Natural killer cell (primary cell): ENCODE data around the gene BICC1. TPM values are rescaled to one million over a fixed set of nuclear protein-coding genes. Genes with fewer than 3 reads are reported as not detected.

Experiments
- ATAC-seq, 3 donors: fragments of 150-1000 bp in 2 of 3; fragments of 200-7000 bp in 1 of 3; cut with Tn5 transposase; 1 replicate in 1 of 3; 2 replicates in 2 of 3; pipeline ENCODE4 v1.10.0; 2021; ENCODE audit warnings: mild to moderate bottlenecking in 2 of 3, moderate library complexity in 2 of 3
- DNase-seq, 2 donors: peaks; one replicate each; pipeline versions ENCODE4 v3.0.0 to v3.0.0-alpha.2; 2013 to 2021; ENCODE audit warnings: mixed read lengths in 1 of 2
- H3K27ac ChIP-seq: one replicate; pipeline ENCODE4 v1.5.1; 2013; ENCODE audit warnings: mild to moderate bottlenecking, low read length
- H3K27me3 ChIP-seq: one replicate; pipeline ENCODE4 v1.6.1; 2013; ENCODE audit warnings: low read length; ENCODE audit not compliant: control insufficient read depth, insufficient read depth
- H3K36me3 ChIP-seq: one replicate; pipeline ENCODE4 v1.6.1; 2013; ENCODE audit warnings: low read length; ENCODE audit not compliant: control insufficient read depth, insufficient read depth
- H3K4me1 ChIP-seq: one replicate; pipeline ENCODE4 v1.6.1; 2013; ENCODE audit warnings: low read length; ENCODE audit not compliant: control insufficient read depth, insufficient read depth
- H3K4me3 ChIP-seq: one replicate; pipeline ENCODE4 v1.5.1; 2013; ENCODE audit warnings: low read length
- H3K9me3 ChIP-seq: one replicate; pipeline ENCODE4 v1.6.1; 2013; ENCODE audit warnings: low read length; ENCODE audit not compliant: control insufficient read depth, insufficient read depth
- H3K27ac Mint-ChIP-seq, 2 donors: one replicate each; pipeline ENCODE4 v1.8.0; 2022; ENCODE audit warnings: mild to moderate bottlenecking in 2 of 2, mixed read lengths in 2 of 2, moderate library complexity in 1 of 2
- H3K27me3 Mint-ChIP-seq, 2 donors: one replicate each; pipeline ENCODE4 v1.8.0; 2022; ENCODE audit warnings: low read depth in 2 of 2, mixed read lengths in 2 of 2
- H3K36me3 Mint-ChIP-seq: one replicate; pipeline ENCODE4 v1.8.0; 2022; ENCODE audit warnings: mixed read lengths
- H3K4me1 Mint-ChIP-seq, 2 donors: one replicate each; pipeline ENCODE4 v1.8.0; 2022; ENCODE audit warnings: mixed read lengths in 2 of 2
- H3K4me3 Mint-ChIP-seq: one replicate; pipeline ENCODE4 v1.8.0; 2022; ENCODE audit warnings: mild to moderate bottlenecking, moderate library complexity, mixed read lengths
- H3K9me3 Mint-ChIP-seq, 2 donors: one replicate each; pipeline ENCODE4 v1.8.0; 2022; ENCODE audit warnings: mixed read lengths in 2 of 2
- CTCF ChIP-seq: fragments of 200-600 bp; IDR thresholded peaks from one replicate; pipeline ENCODE4 v1.8.0; 2022; ENCODE audit warnings: antibody characterized with exemption
- WGBS: methylation state at CpG from one replicate; pipeline ENCODE4 v1.1.7; 2013; ENCODE audit warnings: missing lambda C conversion rate; ENCODE audit not compliant: insufficient coverage; 5-methylcytosine and 5-hydroxymethylcytosine counted together
- intact Hi-C: fragments of 100-400 bp; cut with micrococcal nuclease; formaldehyde crosslinking; loops from one replicate; pipeline ENCODE4 v1.14.2; 2022
- total RNA-seq, 4 donors: library from RNA; stranded (reverse); fragments of 120-200 nt in 1 of 4; gene quantifications; one replicate each; pipeline versions ENCODE4 v1.2.3 to v1.2.4, GENCODE V29; 2013 to 2022

BICC1 gene
- total RNA-seq, 3 donors from 2014 or later (not counting 1 experiment from before 2014, with no cell fraction given) = 0.14 TPM; not detected in 2

GRCh38 chr10:58773944-58774343, 261.3 kb downstream of the BICC1 start:
- ATAC-seq = no peak
- Mint-ChIP-seq H3K4me1 (no peaks in the 10 kb centered on the region), H3K36me3 (no peaks in the 10 kb centered on the region)

GRCh38 chr10:58775960-58776567, 263.4 kb downstream of the BICC1 start:
- WGBS = 38% methylated on average over 4 of the region's 4 CpGs
- DNase-seq (no peak), ATAC-seq (no peak)
- no peaks in the 10 kb centered on the region for H3K9me3 Mint-ChIP-seq
- H3K27ac Mint-ChIP-seq = no peak overlapping the region
- Histone ChIP-seq H3K27me3 (no peaks in the 10 kb centered on the region), H3K9me3 (no peaks in the 10 kb centered on the region), H3K4me1 (no peaks in the 10 kb centered on the region), H3K4me3 (no peak overlapping the region), H3K27ac (no peak overlapping the region), H3K36me3 (no peaks in the 10 kb centered on the region)
- H3K27me3 Mint-ChIP-seq = no peaks in the 10 kb centered on the region
- no peaks in the 10 kb centered on the region for H3K36me3 Mint-ChIP-seq
- intact Hi-C loops = no loop called here
- H3K4me1 Mint-ChIP-seq = no peaks in the 10 kb centered on the region
- no peak overlapping the region for H3K4me3 Mint-ChIP-seq
- no peak for TF ChIP-seq CTCF

More at GRCh38 chr10:58773944-58774343, 261.3 kb downstream of the BICC1 start:
- Histone ChIP-seq H3K27ac (no peak overlapping the region), H3K4me3 (no peak overlapping the region), H3K36me3 (no peaks in the 10 kb centered on the region), H3K27me3 (no peaks in the 10 kb centered on the region), H3K9me3 (no peaks in the 10 kb centered on the region), H3K4me1 (no peaks in the 10 kb centered on the region)
- no CpG with 5 or more reads among the region's 1 CpG for WGBS
- H3K4me3 Mint-ChIP-seq = no peak overlapping the region
- TF ChIP-seq CTCF = no peak
- H3K27me3 Mint-ChIP-seq = no peaks in the 10 kb centered on the region
- H3K9me3 Mint-ChIP-seq = no peaks in the 10 kb centered on the region
- intact Hi-C loops = no loop called here
- DNase-seq = no peak
- no peak overlapping the region for H3K27ac Mint-ChIP-seq

DNA sequence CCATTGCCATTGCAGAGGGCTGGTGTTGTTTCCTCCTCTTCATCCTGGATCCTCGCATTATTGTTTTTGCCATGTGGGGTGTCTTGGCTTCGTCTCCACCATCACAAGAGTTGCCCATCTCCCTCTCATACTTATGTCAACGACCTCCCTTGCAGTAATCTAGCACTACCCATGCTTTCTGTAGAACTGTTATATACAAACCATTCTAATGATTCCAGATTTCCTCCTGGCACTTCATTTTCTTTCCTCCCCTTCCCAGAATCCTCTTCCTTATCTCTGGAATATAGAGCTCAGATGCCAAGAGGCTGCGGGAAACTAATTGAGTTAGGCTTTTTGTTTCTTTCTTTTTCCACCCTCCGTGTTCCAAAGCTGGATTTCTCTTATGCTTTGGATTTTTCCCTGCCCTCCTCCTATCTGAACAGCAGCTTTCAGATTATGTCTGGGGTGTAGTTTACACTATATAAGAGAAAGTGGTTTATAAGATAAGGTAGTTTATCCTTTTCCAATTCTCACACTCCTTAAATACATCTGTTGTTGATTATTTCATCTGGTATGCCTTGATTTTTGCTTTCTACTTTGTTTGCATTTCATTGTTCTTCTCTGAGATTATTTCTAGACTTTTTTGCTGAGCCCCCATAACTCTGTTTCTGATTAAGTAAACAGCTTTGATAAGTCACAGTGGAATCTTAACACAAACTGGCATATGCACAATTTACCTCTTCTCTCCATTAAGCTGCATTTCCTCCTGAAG, 264.1 kb downstream of the BICC1 start:
- ATAC-seq = no peak
- Mint-ChIP-seq H3K36me3 (no peaks in the 10 kb centered on the region), H3K9me3 (no peaks in the 10 kb centered on the region), H3K27ac (no peak overlapping the region), H3K27me3 (no peaks in the 10 kb centered on the region), H3K4me1 (no peaks in the 10 kb centered on the region), H3K4me3 (no peak overlapping the region)
- Histone ChIP-seq H3K4me3 (no peak overlapping the region), H3K9me3 (no peaks in the 10 kb centered on the region), H3K36me3 (no peaks in the 10 kb centered on the region), H3K27me3 (no peaks in the 10 kb centered on the region), H3K4me1 (no peaks in the 10 kb centered on the region), H3K27ac (no peak overlapping the region)
- 87% methylated on average over 5 of the region's 5 CpGs for WGBS
- no peak for TF ChIP-seq CTCF
- DNase-seq = no peak
- intact Hi-C loops = no loop called here
